ENCODE data around the gene MIPEP. TPM values are rescaled to one million over a fixed set of nuclear protein-coding genes. Genes with fewer than 3 reads are reported as not detected.
A peak's percentile ranks its signal among the peaks of the same experiment; 100 is the strongest.

Gene MIPEP
- total RNA-seq, 3 donors from 2014 or later: 11.0 to 23.0 (median 20.0) TPM

DNA sequence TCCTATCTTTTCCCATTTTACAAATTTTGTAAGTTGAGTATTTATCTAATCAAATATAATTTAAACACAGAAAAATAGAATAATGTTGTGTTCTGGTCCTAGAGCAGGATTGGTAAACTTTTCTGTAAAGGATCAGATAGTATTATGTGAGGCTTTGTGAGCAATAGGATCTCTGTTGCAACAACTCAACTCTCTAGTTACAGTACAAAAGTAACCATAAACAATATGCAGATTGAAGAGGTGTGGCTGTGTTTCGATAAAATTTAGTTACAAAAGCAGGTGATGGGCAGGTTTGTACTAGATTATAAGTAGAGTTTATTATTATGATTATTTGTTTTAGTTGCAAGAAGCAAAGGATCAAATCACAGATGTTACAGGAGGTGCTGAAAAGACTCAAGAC is 23.3 kb upstream of the MIPEP start:
- Histone ChIP-seq H3K4me3 (no peak overlapping the region), H3K36me3 (no peaks in the 10 kb centered on the region), H3K4me1 (no peaks in the 10 kb centered on the region), H3K9me3 (no peaks in the 10 kb centered on the region), H3K27me3 (no peaks in the 10 kb centered on the region), H3K27ac (no peak overlapping the region)
- intact Hi-C loops (cut with DNase I; ENCODE audit: low total_unique reads): loop anchor here (10.0 kb wide), 1 partner anchor 1342 kb away; no protein-coding TSS in a partner anchor
- no peak for DNase-seq (ENCODE audit: low spot score in 2 of 2)
- TF ChIP-seq POLR2A (IDR thresholded peaks at IDR 0.05): no peak
- TF ChIP-seq, protein P1, sequence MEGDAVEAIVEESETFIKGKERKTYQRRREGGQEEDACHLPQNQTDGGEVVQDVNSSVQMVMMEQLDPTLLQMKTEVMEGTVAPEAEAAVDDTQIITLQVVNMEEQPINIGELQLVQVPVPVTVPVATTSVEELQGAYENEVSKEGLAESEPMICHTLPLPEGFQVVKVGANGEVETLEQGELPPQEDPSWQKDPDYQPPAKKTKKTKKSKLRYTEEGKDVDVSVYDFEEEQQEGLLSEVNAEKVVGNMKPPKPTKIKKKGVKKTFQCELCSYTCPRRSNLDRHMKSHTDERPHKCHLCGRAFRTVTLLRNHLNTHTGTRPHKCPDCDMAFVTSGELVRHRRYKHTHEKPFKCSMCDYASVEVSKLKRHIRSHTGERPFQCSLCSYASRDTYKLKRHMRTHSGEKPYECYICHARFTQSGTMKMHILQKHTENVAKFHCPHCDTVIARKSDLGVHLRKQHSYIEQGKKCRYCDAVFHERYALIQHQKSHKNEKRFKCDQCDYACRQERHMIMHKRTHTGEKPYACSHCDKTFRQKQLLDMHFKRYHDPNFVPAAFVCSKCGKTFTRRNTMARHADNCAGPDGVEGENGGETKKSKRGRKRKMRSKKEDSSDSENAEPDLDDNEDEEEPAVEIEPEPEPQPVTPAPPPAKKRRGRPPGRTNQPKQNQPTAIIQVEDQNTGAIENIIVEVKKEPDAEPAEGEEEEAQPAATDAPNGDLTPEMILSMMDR (IDR thresholded peaks at IDR 0.05): no peak
- no peak for TF ChIP-seq POLR2AphosphoS5 (IDR thresholded peaks at IDR 0.05)

DNA sequence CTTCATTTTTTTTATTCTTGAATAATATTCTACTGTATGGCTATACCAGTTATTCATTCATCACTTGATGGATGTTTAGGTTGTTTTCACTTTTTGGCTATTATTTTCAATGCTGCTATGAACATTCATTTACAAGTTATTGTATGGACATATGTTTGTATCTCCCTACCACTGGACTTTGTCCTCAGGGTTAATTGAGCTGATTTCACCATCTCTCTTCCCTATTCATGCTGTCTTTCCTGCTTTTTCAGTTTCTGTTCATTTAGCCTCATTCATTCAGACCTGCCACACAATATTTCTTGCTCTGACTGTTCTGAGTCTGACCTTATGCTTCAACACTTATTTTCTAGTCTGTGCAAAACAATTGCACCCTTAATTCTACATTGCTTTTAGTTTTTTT is 20.4 kb upstream of the MIPEP start:
- no peak overlapping the region for H3K4me3 ChIP-seq
- no peak overlapping the region for H3K27ac ChIP-seq
- no peaks in the 10 kb centered on the region for H3K4me1 ChIP-seq
- H3K36me3 ChIP-seq: no peaks in the 10 kb centered on the region
- TF ChIP-seq POLR2A (IDR thresholded peaks at IDR 0.05) (no peak), POLR2AphosphoS5 (IDR thresholded peaks at IDR 0.05) (no peak)
- TF ChIP-seq, protein P1 (IDR thresholded peaks at IDR 0.05): no peak
- no peaks in the 10 kb centered on the region for H3K27me3 ChIP-seq
- DNase-seq (ENCODE audit: low spot score in 2 of 2): no peak
- intact Hi-C loops (cut with DNase I; ENCODE audit: low total_unique reads): loop anchor here (10.0 kb wide), 1 partner anchor 1345 kb away; no protein-coding TSS in a partner anchor
- H3K9me3 ChIP-seq: no peaks in the 10 kb centered on the region

DNA sequence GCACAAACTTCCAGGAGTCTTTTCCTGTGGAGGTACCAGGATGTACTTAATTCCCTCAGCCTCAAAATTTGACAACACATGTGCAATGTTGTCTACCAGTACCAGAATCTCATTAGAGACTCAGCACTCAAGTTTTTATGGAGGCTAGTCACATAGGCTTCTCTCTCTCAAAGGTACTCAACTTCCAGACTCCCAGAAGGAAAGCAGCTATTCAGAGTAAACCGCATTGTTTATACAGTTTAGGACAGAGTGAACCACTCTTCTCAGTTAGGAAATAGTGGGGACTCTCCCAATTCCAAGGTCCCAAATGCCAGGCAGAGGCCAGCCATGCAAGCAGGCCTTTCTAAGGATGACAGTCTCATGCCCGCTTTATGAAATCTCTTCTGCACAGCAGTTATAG is 16.6 kb upstream of the MIPEP start:
- no peaks in the 10 kb centered on the region for H3K9me3 ChIP-seq
- intact Hi-C loops (cut with DNase I; ENCODE audit: low total_unique reads): no loop called here
- no peak for TF ChIP-seq POLR2AphosphoS5 (IDR thresholded peaks at IDR 0.05)
- no peak for TF ChIP-seq POLR2A (IDR thresholded peaks at IDR 0.05)
- TF ChIP-seq, protein P1 (IDR thresholded peaks at IDR 0.05): no peak

DNA sequence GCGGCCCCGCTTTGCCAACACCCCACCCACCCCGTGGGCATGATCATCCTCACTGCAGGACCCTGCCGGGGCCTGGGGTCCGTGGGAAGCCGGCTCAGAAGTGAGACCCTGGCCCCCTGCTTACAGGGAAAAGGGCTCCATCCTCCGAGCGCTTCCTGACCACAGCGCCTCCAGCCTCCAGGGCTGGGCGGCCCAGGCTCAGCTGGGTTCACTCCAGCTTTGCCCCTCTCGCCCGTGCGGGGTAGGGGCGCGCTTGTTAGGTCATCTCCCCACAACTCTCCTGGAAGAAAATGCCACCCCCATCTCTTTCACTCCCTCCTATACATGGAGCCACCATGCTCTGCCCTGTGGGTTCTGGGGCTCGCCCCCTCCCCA is 14.7 kb upstream of the MIPEP start:
- Histone ChIP-seq H3K27ac (no peak overlapping the region), H3K9me3 (no peaks in the 10 kb centered on the region), H3K4me3 (peak overlapping the region in 1 of 3 donors; percentile 59), H3K27me3 (peaks cover 7 to 22% of the 10 kb centered on the region in 2 donors), H3K36me3 (no peaks in the 10 kb centered on the region), H3K4me1 (no peaks in the 10 kb centered on the region)
- intact Hi-C loops (cut with DNase I; ENCODE audit: low total_unique reads): no loop called here
- TF ChIP-seq POLR2A (IDR thresholded peaks at IDR 0.05) (no peak), POLR2AphosphoS5 (IDR thresholded peaks at IDR 0.05) (no peak)
- TF ChIP-seq, protein P1 (IDR thresholded peaks at IDR 0.05): no peak
- DNase-seq (ENCODE audit: low spot score in 2 of 2): no peak

More for the DNA sequence above, 16.6 kb upstream of the MIPEP start:
- DNase-seq (ENCODE audit: low spot score in 2 of 2): no peak
- Histone ChIP-seq H3K27me3 (peaks cover 7 to 22% of the 10 kb centered on the region in 2 donors), H3K4me1 (no peaks in the 10 kb centered on the region), H3K4me3 (no peak overlapping the region), H3K27ac (no peak overlapping the region), H3K36me3 (no peaks in the 10 kb centered on the region)

DNA sequence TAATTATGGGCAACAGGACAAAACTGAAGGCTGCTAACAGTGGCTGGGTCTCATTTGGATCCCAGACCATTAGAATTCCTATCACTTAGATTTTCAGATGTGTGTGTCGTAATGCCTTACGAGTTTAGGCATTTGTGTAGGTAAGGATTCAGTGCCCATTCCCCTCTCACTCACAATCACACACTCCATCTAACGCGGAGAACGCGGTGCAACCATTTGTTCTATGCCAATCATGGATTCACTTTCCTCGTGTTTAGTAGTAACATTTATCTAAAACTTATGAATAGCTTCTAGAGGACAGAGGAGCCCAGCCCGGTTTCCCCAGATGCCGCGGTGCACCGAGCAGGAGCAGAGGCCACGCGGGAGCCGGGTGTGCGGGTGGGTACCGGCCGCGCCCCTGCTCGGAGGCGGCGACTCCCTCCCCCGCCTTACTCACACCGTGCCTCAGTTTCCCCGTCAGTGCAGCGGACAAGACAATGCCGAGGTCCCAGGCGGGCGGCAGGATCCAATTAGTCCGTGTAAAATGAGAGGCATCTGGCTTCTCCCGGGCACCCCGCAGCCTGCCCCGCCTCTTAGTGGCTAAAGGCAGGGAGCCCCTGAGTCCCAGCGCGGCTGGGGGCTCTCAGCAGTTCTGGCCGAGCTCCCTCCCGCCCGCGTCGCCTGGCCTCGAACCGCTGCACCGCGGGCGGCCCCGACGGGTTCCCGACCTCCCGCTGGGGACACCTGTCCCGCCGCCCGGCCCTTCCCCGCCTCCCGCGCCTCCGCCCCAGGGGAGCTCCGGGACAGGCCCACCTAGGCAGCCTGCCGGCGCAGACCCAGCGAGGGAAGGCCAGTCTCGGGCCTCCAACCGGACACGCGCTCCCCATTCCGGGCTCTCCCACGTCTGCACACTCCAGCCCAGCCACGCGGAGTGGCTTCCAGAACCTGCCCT is 14.0 kb upstream of the MIPEP start:
- Histone ChIP-seq H3K36me3 (no peaks in the 10 kb centered on the region), H3K27ac (no peak overlapping the region), H3K4me1 (no peaks in the 10 kb centered on the region), H3K27me3 (peaks cover 7 to 22% of the 10 kb centered on the region in 2 donors), H3K4me3 (peak overlapping the region in 2 of 3 donors; percentile 19 to 59), H3K9me3 (no peaks in the 10 kb centered on the region)
- DNase-seq (ENCODE audit: low spot score in 2 of 2): no peak
- TF ChIP-seq, protein P1 (IDR thresholded peaks at IDR 0.05): no peak
- TF ChIP-seq POLR2AphosphoS5 (IDR thresholded peaks at IDR 0.05) (no peak), POLR2A (IDR thresholded peaks at IDR 0.05) (no peak)
- intact Hi-C loops (cut with DNase I; ENCODE audit: low total_unique reads): no loop called here

Measured in breast epithelium (tissue), 4 donors.